Panc1 (cell line): ENCODE measurements around the gene PMFBP1. TPM values are rescaled to one million over a fixed set of nuclear protein-coding genes. Genes with fewer than 3 reads are reported as not detected.

Experiments used
- ATAC-seq: fragments of 200-7000 bp; cut with Tn5 transposase; 2 replicates; pipeline ENCODE4 v1.9.1; 2020; ENCODE audit warnings: mild to moderate bottlenecking, moderate library complexity
- BruUV-seq: library from RNA; stranded (reverse); fragments of 400-500 nt; replicated peaks from 2 replicates; lab custom pipeline; 2021; lab: Mats Ljungman, UMichigan
- CTCF ChIA-PET: fragments of 300-600 bp; sonication (Branson Sonifier 250); formaldehyde crosslinking; loops from one replicate; lab custom pipeline; 2022; ENCODE audit warnings: antibody characterized with exemption; lab: Charles Lee
- POLR2A ChIA-PET: fragments of 300-600 bp; sonication (Branson Sonifier 250); formaldehyde crosslinking; loops from one replicate; lab custom pipeline; 2022; ENCODE audit warnings: antibody characterized with exemption; lab: Charles Lee
- DNase-seq: peaks from one replicate; pipeline ENCODE4 v3.0.0-alpha.2; 2010; ENCODE audit warnings: low read depth, low spot score
- H3K27ac ChIP-seq: 2 replicates; pipeline ENCODE4 v1.5.1; 2011; ENCODE audit warnings: mild to moderate bottlenecking, low read length, inconsistent platforms
- H3K27me3 ChIP-seq: fragments of 200-500 bp; sonication (Bioruptor generic); 2 replicates; pipeline ENCODE4 v1.6.0; 2014; ENCODE audit warnings: low read length, inconsistent platforms; ENCODE audit not compliant: control insufficient read depth, insufficient read depth
- H3K36me3 ChIP-seq: fragments of 200-500 bp; sonication (Bioruptor generic); 2 replicates; pipeline ENCODE4 v1.5.1; 2014; ENCODE audit warnings: inconsistent platforms, mild to moderate bottlenecking, low read length, moderate library complexity; ENCODE audit not compliant: control insufficient read depth, insufficient read depth
- H3K4me1 ChIP-seq: 2 replicates; pipeline ENCODE4 v1.5.1; 2011; ENCODE audit warnings: inconsistent platforms, mild to moderate bottlenecking, low read length, moderate library complexity; ENCODE audit not compliant: control insufficient read depth, insufficient read depth
- H3K4me3 ChIP-seq, 2 experiments: 2 replicates each; pipeline ENCODE4 v1.5.1; 2011 to 2012; ENCODE audit warnings: low read depth in 2 of 2, low read length in 2 of 2, mild to moderate bottlenecking in 2 of 2, inconsistent platforms in 1 of 2, moderate library complexity in 1 of 2
- H3K9me3 ChIP-seq: fragments of 200-500 bp; sonication (Bioruptor generic); 2 replicates; pipeline ENCODE4 v1.5.1; 2014; ENCODE audit warnings: low read depth, mild to moderate bottlenecking, inconsistent platforms, low read length, moderate library complexity; ENCODE audit not compliant: control insufficient read depth, insufficient read depth
- POLR2AphosphoS5 ChIP-seq: IDR thresholded peaks from 2 replicates; pipeline ENCODE4 v1.6.1; 2012; ENCODE audit warnings: mild to moderate bottlenecking, low read depth, low read length, moderate library complexity
- SIN3A ChIP-seq: IDR thresholded peaks from 2 replicates; pipeline ENCODE4 v1.6.1; 2012; ENCODE audit warnings: low read depth, mild to moderate bottlenecking, low read length, moderate library complexity, borderline replicate concordance; ENCODE audit not compliant: insufficient read depth
- TCF7L2 ChIP-seq: IDR thresholded peaks from 2 replicates; pipeline ENCODE4 v1.6.1; 2011; ENCODE audit warnings: mild to moderate bottlenecking, low read depth, low read length, inconsistent platforms
- in situ Hi-C: cut with HindIII; loops from 2 replicates; pipeline ENCODE4 v1.10.0; 2016; ENCODE audit warnings: low sequenced_read_pairs, low pct_unique_long_range_greater_than_20kb
- intact Hi-C: fragments of 100-400 bp; cut with micrococcal nuclease; formaldehyde crosslinking; loops from one replicate; pipeline ENCODE4 v1.10.0; 2022; ENCODE audit not compliant: unreplicated experiment
- total RNA-seq: library from RNA; stranded (reverse); gene quantifications from one replicate; pipeline ENCODE4 v1.2.1, GENCODE V29; 2021; ENCODE audit not compliant: unreplicated experiment
- TF ChIP-seq, protein P1 (sequence below): fragments of 450-650 bp; IDR thresholded peaks from 2 replicates; pipeline ENCODE4 v1.5.1; 2017; ENCODE audit warnings: mild to moderate bottlenecking
- TF ChIP-seq, protein P2 (sequence below), 2 experiments: IDR thresholded peaks; 2 replicates each; pipeline ENCODE4 v1.6.1; 2011 to 2012; ENCODE audit warnings: low read depth in 2 of 2, control low read depth in 1 of 2, low read length in 1 of 2, mild to moderate bottlenecking in 1 of 2, moderate library complexity in 1 of 2; ENCODE audit not compliant: insufficient read depth in 1 of 2

PMFBP1 gene
- total RNA-seq, 1 experiment from 2014 or later, result 0.10 TPM

DNA sequence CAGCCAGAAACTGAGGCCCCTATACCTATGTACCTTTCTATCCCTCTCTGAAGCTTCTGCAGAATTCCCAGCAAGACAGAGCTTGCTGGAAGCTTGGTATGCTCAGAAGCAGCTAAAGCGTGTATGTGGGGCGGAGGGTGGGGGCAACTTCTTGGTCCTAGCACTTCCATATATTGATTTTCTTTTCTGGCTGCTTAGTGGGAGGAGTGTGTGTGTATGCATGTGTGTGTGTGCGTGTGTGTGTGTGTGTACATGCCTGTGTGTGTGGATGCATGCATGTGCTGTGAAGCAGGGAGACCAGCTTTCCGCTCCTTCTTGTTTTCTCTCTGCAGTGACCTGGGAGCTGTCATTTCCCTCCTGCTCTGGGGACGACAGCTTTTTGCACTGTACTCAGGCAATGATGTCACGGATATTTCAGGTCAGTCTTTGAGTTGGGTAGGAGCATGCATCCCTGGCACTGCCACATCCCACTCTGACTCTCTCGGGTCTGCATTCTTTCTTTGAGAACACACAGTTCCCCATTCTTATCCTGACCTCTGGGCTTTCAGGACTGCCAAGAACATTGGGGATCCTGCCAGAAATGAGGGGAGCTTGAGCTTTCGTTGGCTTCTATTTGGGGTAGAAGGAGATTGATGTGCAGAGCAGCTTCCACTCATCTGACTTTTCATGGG lies 98.3 kb downstream of the PMFBP1 start:
- Histone ChIP-seq H3K4me1 (no peaks in the 10 kb centered on the region), H3K27ac (no peak overlapping the region), H3K9me3 (no peaks in the 10 kb centered on the region), H3K36me3 (no peaks in the 10 kb centered on the region), H3K27me3 (no peaks in the 10 kb centered on the region), H3K4me3 (no peak overlapping the region)
- intact Hi-C loops, result no loop called here
- in situ Hi-C loops, result no loop called here
- CTCF ChIA-PET, result no interaction called here
- DNase-seq (no peak), ATAC-seq (no peak)
- POLR2A ChIA-PET, result interaction anchor here (0.6 kb wide), 1 partner anchor 18 kb away, joined by 3 read pairs; no protein-coding TSS in a partner anchor
- no peak for TF ChIP-seq POLR2AphosphoS5
- BruUV-seq, result no TSS peak

DNA sequence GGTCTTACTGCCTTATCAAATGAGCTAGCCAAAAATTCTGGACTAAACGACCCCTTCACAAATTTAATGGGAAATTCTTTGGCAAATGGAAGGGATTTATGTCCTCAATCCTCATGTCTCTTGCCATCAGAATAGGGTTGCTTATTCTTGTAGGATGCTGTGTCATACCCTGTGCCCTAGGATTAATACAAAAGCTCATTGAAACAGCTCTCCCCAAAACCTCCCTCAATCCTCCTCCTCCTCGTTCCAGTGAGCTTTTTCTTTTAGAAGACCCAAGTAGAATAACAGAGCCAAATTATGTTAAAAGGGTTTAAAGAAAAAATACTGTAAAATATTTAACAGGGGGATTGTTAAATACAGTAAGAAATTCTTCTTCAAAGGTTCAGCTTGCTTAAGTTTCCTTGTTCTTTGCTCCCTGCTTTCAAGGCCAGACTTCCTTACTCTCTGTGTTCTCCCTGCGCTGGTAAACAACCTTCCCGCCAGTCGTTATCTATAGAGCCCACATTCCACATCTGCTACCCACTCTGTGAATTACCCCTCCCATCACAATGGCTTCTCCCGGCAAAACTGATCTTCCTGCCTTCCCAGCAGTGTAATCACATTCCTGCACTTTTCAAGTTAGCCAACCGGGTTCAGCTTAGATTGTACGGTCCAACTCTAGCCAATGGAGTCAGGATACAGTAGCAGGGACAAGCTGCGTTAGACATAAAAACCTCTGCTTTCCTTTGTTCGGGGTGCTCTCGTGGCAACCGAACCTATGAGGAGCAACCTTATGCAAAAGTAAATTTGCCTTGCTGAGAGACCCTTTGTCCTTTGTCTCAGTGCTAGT lies 99.2 kb downstream of the PMFBP1 start:
- CTCF ChIA-PET, result no interaction called here

More for the DNA sequence above, 99.2 kb downstream of the PMFBP1 start:
- POLR2A ChIA-PET, result no interaction called here
- Histone ChIP-seq H3K36me3 (no peaks in the 10 kb centered on the region), H3K4me1 (no peaks in the 10 kb centered on the region), H3K27me3 (no peaks in the 10 kb centered on the region), H3K9me3 (no peaks in the 10 kb centered on the region), H3K27ac (no peak overlapping the region), H3K4me3 (no peak overlapping the region)
- intact Hi-C loops (no loop called here), in situ Hi-C loops (no loop called here)
- BruUV-seq, result no TSS peak
- ATAC-seq (no peak), DNase-seq (no peak)
- TF ChIP-seq POLR2AphosphoS5 (no peak), SIN3A (no peak), TCF7L2 (no peak)
- TF ChIP-seq, protein P1, sequence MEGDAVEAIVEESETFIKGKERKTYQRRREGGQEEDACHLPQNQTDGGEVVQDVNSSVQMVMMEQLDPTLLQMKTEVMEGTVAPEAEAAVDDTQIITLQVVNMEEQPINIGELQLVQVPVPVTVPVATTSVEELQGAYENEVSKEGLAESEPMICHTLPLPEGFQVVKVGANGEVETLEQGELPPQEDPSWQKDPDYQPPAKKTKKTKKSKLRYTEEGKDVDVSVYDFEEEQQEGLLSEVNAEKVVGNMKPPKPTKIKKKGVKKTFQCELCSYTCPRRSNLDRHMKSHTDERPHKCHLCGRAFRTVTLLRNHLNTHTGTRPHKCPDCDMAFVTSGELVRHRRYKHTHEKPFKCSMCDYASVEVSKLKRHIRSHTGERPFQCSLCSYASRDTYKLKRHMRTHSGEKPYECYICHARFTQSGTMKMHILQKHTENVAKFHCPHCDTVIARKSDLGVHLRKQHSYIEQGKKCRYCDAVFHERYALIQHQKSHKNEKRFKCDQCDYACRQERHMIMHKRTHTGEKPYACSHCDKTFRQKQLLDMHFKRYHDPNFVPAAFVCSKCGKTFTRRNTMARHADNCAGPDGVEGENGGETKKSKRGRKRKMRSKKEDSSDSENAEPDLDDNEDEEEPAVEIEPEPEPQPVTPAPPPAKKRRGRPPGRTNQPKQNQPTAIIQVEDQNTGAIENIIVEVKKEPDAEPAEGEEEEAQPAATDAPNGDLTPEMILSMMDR, result no peak
- TF ChIP-seq, protein P2, sequence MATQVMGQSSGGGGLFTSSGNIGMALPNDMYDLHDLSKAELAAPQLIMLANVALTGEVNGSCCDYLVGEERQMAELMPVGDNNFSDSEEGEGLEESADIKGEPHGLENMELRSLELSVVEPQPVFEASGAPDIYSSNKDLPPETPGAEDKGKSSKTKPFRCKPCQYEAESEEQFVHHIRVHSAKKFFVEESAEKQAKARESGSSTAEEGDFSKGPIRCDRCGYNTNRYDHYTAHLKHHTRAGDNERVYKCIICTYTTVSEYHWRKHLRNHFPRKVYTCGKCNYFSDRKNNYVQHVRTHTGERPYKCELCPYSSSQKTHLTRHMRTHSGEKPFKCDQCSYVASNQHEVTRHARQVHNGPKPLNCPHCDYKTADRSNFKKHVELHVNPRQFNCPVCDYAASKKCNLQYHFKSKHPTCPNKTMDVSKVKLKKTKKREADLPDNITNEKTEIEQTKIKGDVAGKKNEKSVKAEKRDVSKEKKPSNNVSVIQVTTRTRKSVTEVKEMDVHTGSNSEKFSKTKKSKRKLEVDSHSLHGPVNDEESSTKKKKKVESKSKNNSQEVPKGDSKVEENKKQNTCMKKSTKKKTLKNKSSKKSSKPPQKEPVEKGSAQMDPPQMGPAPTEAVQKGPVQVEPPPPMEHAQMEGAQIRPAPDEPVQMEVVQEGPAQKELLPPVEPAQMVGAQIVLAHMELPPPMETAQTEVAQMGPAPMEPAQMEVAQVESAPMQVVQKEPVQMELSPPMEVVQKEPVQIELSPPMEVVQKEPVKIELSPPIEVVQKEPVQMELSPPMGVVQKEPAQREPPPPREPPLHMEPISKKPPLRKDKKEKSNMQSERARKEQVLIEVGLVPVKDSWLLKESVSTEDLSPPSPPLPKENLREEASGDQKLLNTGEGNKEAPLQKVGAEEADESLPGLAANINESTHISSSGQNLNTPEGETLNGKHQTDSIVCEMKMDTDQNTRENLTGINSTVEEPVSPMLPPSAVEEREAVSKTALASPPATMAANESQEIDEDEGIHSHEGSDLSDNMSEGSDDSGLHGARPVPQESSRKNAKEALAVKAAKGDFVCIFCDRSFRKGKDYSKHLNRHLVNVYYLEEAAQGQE (IDR thresholded peaks at IDR 0.05; ENCODE audit: insufficient read depth in 1 of 2, low read depth in 2 of 2, low read length in 1 of 2), result no peak

Other genes starting within 250 kb of the PMFBP1 start
- gene PKD1L3, start 171.8 kb downstream of the PMFBP1 start, total RNA-seq, result not detected
- gene DHODH, start 163.4 kb downstream of the PMFBP1 start, total RNA-seq, result 8.9 TPM
- 7.0 TPM for gene HP, start 117.7 kb downstream of the PMFBP1 start, total RNA-seq
- gene HPR, start 108.9 kb downstream of the PMFBP1 start, total RNA-seq, result not detected
- gene TXNL4B, start 78.5 kb downstream of the PMFBP1 start, total RNA-seq, result 7.7 TPM
- gene DHX38, start 78.3 kb downstream of the PMFBP1 start, total RNA-seq, result 45.5 TPM